Effector CD4-positive, alpha-beta T cell (primary cell): ENCODE measurements around the gene LAMA2.
A peak's percentile ranks its signal among the peaks of the same experiment; 100 is the strongest.

Source experiments
- DNase-seq: peaks from one replicate; pipeline ENCODE4 v3.0.0-alpha.2; 2020

LAMA2 gene

GRCh38 chr6:129460221-129460620 is 577.3 kb downstream of the LAMA2 start:
- no peak for DNase-seq

GRCh38 chr6:129469070-129469662 is 586.2 kb downstream of the LAMA2 start:
- DNase-seq, result no peak

- no peak for DNase-seq
These were observed 589.3 kb downstream of the LAMA2 start for GRCh38 chr6:129472239-129472638.

GRCh38 chr6:129473546-129473945 is 590.6 kb downstream of the LAMA2 start:
- DNase-seq, result no peak

- DNase-seq, result no peak
These were observed 592.7 kb downstream of the LAMA2 start for GRCh38 chr6:129475477-129476247.

- DNase-seq, result no peak
These were observed 593.3 kb downstream of the LAMA2 start for GRCh38 chr6:129476248-129476564.

GRCh38 chr6:129476810-129477209 is 593.9 kb downstream of the LAMA2 start:
- DNase-seq, result no peak

- no peak for DNase-seq
These were observed 595.4 kb downstream of the LAMA2 start for GRCh38 chr6:129478379-129478778.

GRCh38 chr6:129481706-129482105 is 598.8 kb downstream of the LAMA2 start:
- DNase-seq, result no peak

- DNase-seq, result no peak
These were observed 602.8 kb downstream of the LAMA2 start for GRCh38 chr6:129485746-129486145.

- no peak for DNase-seq
These were observed 603.4 kb downstream of the LAMA2 start for GRCh38 chr6:129486327-129486726.

GRCh38 chr6:129488313-129488712 is 605.4 kb downstream of the LAMA2 start:
- no peak for DNase-seq

- DNase-seq, result no peak
These were observed 606.4 kb downstream of the LAMA2 start for GRCh38 chr6:129489215-129489765.

GRCh38 chr6:129490521-129491255 is 607.8 kb downstream of the LAMA2 start:
- peak; percentile 54 for DNase-seq

- no peak for DNase-seq
These were observed 608.5 kb downstream of the LAMA2 start for GRCh38 chr6:129491436-129491835.

GRCh38 chr6:129492260-129492659 is 609.3 kb downstream of the LAMA2 start:
- no peak for DNase-seq

GRCh38 chr6:129493354-129493902 is 610.5 kb downstream of the LAMA2 start:
- DNase-seq, result no peak

GRCh38 chr6:129494099-129494498 is 611.2 kb downstream of the LAMA2 start:
- no peak for DNase-seq

- DNase-seq, result no peak
These were observed 611.6 kb downstream of the LAMA2 start for GRCh38 chr6:129494586-129494985.

GRCh38 chr6:129495652-129496051 is 612.7 kb downstream of the LAMA2 start:
- no peak for DNase-seq

GRCh38 chr6:129497481-129498441 is 614.8 kb downstream of the LAMA2 start:
- no peak for DNase-seq

- DNase-seq, result no peak
These were observed 615.6 kb downstream of the LAMA2 start for GRCh38 chr6:129498541-129498940.
